OCI-LY7 (cell line): ENCODE measurements around the gene C2orf66. TPM values are rescaled to one million over a fixed set of nuclear protein-coding genes. Genes with fewer than 3 reads are reported as not detected.

ENCODE experiments used
- BruUV-seq: library from RNA; stranded (reverse); fragments of 400-500 nt; replicated peaks from 2 replicates; lab custom pipeline; 2021; lab: Mats Ljungman, UMichigan
- CTCF ChIA-PET: fragments of 300-600 bp; sonication (Branson Sonifier 250); formaldehyde crosslinking; loops from one replicate; lab custom pipeline; 2022; ENCODE audit warnings: antibody characterized with exemption; ENCODE audit not compliant: unreplicated experiment; lab: Charles Lee
- POLR2A ChIA-PET: fragments of 300-600 bp; sonication (Branson Sonifier 250); formaldehyde crosslinking; loops from one replicate; lab custom pipeline; 2022; ENCODE audit warnings: antibody characterized with exemption; lab: Charles Lee
- DNase-seq: peaks from one replicate; pipeline ENCODE4 v3.0.0-alpha.2; 2015; ENCODE audit warnings: low spot score
- H2AFZ ChIP-seq: fragments of 200-600 bp; sonication (generic), shearing (Covaris generic); 2 replicates; pipeline ENCODE4 v1.6.1; 2014; ENCODE audit warnings: mild to moderate bottlenecking, antibody characterized with exemption, low read length, moderate library complexity
- H3K27ac ChIP-seq: fragments of 200-600 bp; sonication (generic); 2 replicates; pipeline ENCODE4 v1.5.1; 2014; ENCODE audit warnings: mixed run types, low read depth, mild to moderate bottlenecking, moderate library complexity, low read length, inconsistent platforms; ENCODE audit not compliant: poor library complexity, severe bottlenecking
- H3K36me3 ChIP-seq: fragments of 200-600 bp; sonication (generic); 2 replicates; pipeline ENCODE4 v1.6.1; 2014; ENCODE audit warnings: mild to moderate bottlenecking, antibody characterized with exemption, low read length, moderate library complexity, mixed read lengths; ENCODE audit not compliant: insufficient read depth
- H3K4me1 ChIP-seq: fragments of 200-600 bp; sonication (generic); 2 replicates; pipeline ENCODE4 v1.5.1; 2014; ENCODE audit warnings: mild to moderate bottlenecking, low read length; ENCODE audit not compliant: insufficient read depth, poor library complexity, severe bottlenecking
- H3K4me2 ChIP-seq: fragments of 200-600 bp; sonication (generic); 2 replicates; pipeline ENCODE4 v1.6.1; 2014; ENCODE audit warnings: mild to moderate bottlenecking, low read length
- H3K4me3 ChIP-seq: fragments of 200-600 bp; sonication (generic); 2 replicates; pipeline ENCODE4 v1.5.1; 2014; ENCODE audit warnings: mild to moderate bottlenecking, low read depth, low read length; ENCODE audit not compliant: poor library complexity, severe bottlenecking
- H3K79me2 ChIP-seq: fragments of 200-600 bp; sonication (generic); 2 replicates; pipeline ENCODE4 v1.6.1; 2016; ENCODE audit warnings: low read depth, mild to moderate bottlenecking, low read length, moderate library complexity, mixed read lengths; ENCODE audit not compliant: insufficient read depth
- H3K9me2 ChIP-seq: fragments of 200-600 bp; sonication (generic); 2 replicates; pipeline ENCODE4 v1.6.1; 2016; ENCODE audit warnings: mild to moderate bottlenecking, low read length, mixed read lengths; ENCODE audit not compliant: insufficient read depth
- H3K9me3 ChIP-seq: fragments of 200-600 bp; sonication (generic); 2 replicates; pipeline ENCODE4 v1.6.1; 2014; ENCODE audit warnings: mild to moderate bottlenecking, mixed run types, low read length, mixed read lengths
- H4K20me1 ChIP-seq: fragments of 200-600 bp; sonication (generic); 2 replicates; pipeline ENCODE4 v1.6.1; 2014; ENCODE audit warnings: mild to moderate bottlenecking, antibody characterized with exemption, low read length, moderate library complexity, mixed read lengths; ENCODE audit not compliant: insufficient read depth
- EZH2phosphoT487 ChIP-seq: fragments of 200-600 bp; sonication (generic); IDR thresholded peaks from 2 replicates; pipeline ENCODE4 v1.6.1; 2018; ENCODE audit warnings: low read depth, borderline replicate concordance, mild to moderate bottlenecking, mixed run types, antibody characterized with exemption, low read length, moderate library complexity, mixed read lengths
- intact Hi-C: fragments of 100-400 bp; cut with micrococcal nuclease; formaldehyde crosslinking; loops from one replicate; pipeline ENCODE4 v1.10.0; 2022; ENCODE audit not compliant: unreplicated experiment
- total RNA-seq, 2 experiments: library from RNA; depleted of rRNA in 1 of 2; stranded (reverse); fragments of >200 nt in 1 of 2; shearing (Covaris generic) in 1 of 2; gene quantifications; 2 replicates each; pipeline ENCODE4 v1.2.3, GENCODE V29; 2014 to 2022
- TF ChIP-seq, protein P1 (sequence below): fragments of 200-600 bp; sonication (generic); conservative IDR thresholded peaks from 2 replicates; pipeline ENCODE4 v1.5.1; 2014; ENCODE audit warnings: mild to moderate bottlenecking, antibody characterized with exemption, low read length, moderate library complexity, mixed read lengths

C2orf66 gene
- total RNA-seq, 2 experiments from 2014 or later, result not detected

GRCh38 chr2:196839574-196839973 is 30.4 kb upstream of the C2orf66 start:
- BruUV-seq, result no TSS peak
- Histone ChIP-seq H3K4me3 (no peak overlapping the region), H3K27ac (no peak overlapping the region), H3K9me2 (no peaks in the 10 kb centered on the region), H3K79me2 (no peaks in the 10 kb centered on the region), H4K20me1 (no peaks in the 10 kb centered on the region), H3K36me3 (no peaks in the 10 kb centered on the region), H3K4me2 (no peak overlapping the region), H3K4me1 (no peaks in the 10 kb centered on the region), H3K9me3 (no peaks in the 10 kb centered on the region), H2AFZ (no peak overlapping the region)
- DNase-seq, result no peak
- CTCF ChIA-PET, result no interaction called here
- TF ChIP-seq, protein P1, sequence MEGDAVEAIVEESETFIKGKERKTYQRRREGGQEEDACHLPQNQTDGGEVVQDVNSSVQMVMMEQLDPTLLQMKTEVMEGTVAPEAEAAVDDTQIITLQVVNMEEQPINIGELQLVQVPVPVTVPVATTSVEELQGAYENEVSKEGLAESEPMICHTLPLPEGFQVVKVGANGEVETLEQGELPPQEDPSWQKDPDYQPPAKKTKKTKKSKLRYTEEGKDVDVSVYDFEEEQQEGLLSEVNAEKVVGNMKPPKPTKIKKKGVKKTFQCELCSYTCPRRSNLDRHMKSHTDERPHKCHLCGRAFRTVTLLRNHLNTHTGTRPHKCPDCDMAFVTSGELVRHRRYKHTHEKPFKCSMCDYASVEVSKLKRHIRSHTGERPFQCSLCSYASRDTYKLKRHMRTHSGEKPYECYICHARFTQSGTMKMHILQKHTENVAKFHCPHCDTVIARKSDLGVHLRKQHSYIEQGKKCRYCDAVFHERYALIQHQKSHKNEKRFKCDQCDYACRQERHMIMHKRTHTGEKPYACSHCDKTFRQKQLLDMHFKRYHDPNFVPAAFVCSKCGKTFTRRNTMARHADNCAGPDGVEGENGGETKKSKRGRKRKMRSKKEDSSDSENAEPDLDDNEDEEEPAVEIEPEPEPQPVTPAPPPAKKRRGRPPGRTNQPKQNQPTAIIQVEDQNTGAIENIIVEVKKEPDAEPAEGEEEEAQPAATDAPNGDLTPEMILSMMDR, result no peak
- TF ChIP-seq EZH2phosphoT487, result no peak
- POLR2A ChIA-PET, result no interaction called here
- intact Hi-C loops, result no loop called here

- Histone ChIP-seq H3K4me1 (no peaks in the 10 kb centered on the region), H2AFZ (no peak overlapping the region), H3K9me2 (no peaks in the 10 kb centered on the region), H3K4me3 (no peak overlapping the region), H3K4me2 (no peak overlapping the region), H4K20me1 (no peaks in the 10 kb centered on the region), H3K36me3 (no peaks in the 10 kb centered on the region), H3K9me3 (no peaks in the 10 kb centered on the region), H3K27ac (no peak overlapping the region), H3K79me2 (no peaks in the 10 kb centered on the region)
- BruUV-seq, result no TSS peak
- intact Hi-C loops, result no loop called here
- DNase-seq, result no peak
- TF ChIP-seq, protein P1, result no peak
- no peak for TF ChIP-seq EZH2phosphoT487
- CTCF ChIA-PET, result no interaction called here
- POLR2A ChIA-PET, result interaction anchor here (1.2 kb wide), 1 partner anchor 99 kb away, joined by 3 read pairs; no protein-coding TSS in a partner anchor
Measured at GRCh38 chr2:196836440-196836839, 27.3 kb upstream of the C2orf66 start.

DNA sequence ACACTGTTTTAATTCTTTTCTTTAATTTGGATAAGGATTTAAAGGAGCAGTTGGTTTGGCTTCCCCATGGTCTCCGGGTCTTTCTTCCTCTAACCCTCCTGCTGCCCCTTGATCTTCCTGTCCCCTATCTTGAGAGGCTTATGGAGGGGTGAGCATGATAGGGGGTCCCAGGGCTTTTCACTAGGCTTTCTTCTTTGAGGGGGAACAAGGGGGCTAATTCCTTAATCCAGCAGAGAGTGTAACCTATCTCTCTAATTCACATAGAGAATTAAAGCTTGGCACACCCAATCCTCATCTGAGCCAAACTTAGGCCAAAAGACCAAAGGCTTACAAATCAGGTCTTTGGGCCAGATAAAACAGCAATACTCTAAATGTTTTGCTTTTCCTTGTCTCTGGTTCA is 21.5 kb upstream of the C2orf66 start:
- no TSS peak for BruUV-seq
- no peak overlapping the region for H3K27ac ChIP-seq
- intact Hi-C loops, result no loop called here
- no peaks in the 10 kb centered on the region for H4K20me1 ChIP-seq
- ChIA-PET CTCF (no interaction called here), POLR2A (no interaction called here)
- DNase-seq, result no peak
- H3K4me3 ChIP-seq, result no peak overlapping the region
- no peaks in the 10 kb centered on the region for H3K79me2 ChIP-seq
- no peaks in the 10 kb centered on the region for H3K9me2 ChIP-seq
- TF ChIP-seq EZH2phosphoT487, result no peak
- TF ChIP-seq, protein P1, result no peak
- no peaks in the 10 kb centered on the region for H3K4me1 ChIP-seq
- no peak overlapping the region for H3K4me2 ChIP-seq
- no peaks in the 10 kb centered on the region for H3K36me3 ChIP-seq
- no peaks in the 10 kb centered on the region for H3K9me3 ChIP-seq
- no peak overlapping the region for H2AFZ ChIP-seq
